Kidney capillary endothelial cell (primary cell): ENCODE data around the gene ST3GAL3.

Source experiments
- DNase-seq: peaks from one replicate; pipeline ENCODE4 v3.0.0-alpha.2; 2018; ENCODE audit warnings: low spot score

The ST3GAL3 gene

DNA sequence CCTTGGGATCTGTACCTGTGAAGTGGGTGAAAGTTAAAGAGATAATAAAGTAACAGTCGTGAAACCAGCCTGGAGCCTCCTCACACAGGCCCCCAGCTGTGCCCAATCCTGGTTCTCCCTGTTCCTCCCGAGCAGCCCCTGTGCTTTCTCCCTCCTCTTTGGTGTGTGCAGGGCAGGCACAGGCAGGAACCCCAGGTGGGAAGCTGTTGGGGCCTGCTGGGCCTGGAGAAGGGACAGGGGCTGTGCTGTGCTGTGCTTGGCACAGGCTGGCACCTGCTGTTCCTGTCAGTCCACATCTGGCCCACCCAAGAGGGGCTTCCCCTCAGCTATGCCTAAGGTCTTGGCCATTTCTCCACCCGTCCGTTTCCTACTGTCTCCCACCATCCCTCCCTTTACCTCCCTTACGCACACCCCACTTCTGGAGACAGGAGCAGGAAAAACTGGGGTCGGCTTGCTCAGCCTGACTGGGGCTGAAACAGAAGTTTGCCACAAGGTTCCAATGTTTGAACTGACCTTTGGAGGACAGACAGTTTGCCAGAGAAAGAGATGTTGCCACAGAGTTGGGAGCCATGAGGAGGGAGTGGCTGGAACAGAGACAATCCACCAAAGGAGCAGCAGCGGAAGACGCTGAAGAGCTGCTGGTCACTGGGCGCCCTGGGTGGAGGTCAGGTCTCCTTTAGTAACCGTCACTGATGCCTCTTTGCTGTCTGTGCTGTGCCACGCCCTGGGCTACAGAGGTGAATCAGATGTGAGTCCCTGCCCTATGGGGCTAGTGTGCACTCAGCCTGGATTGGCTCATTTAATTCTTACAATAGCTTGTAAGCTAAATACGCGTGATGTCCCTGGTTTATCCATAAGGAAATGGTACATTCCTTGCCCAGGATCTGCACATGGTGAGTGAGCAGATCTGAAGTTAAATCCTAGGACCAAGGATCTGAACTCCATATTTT, 207.5 kb downstream of the ST3GAL3 start:
- no peak for DNase-seq

DNA sequence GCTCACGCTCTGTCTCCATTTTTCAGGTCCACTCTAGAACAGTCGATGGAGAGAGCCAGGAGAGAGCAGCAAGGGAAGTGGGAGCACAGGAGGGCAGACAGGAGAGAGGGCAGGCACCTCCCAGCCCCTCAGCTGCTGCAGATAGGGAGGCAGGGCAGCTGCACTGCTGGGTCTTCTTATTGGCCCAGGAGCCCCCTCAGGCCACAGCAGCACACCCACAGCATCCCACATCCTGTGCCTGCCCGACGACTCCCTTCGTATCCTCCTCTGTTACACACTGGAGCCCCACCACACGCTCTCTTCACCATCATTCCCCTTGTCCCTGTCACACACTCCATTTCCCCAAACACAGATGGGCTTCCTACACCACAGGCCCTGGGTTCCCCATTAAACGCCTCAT, 212.6 kb downstream of the ST3GAL3 start:
- DNase-seq, result no peak

DNA sequence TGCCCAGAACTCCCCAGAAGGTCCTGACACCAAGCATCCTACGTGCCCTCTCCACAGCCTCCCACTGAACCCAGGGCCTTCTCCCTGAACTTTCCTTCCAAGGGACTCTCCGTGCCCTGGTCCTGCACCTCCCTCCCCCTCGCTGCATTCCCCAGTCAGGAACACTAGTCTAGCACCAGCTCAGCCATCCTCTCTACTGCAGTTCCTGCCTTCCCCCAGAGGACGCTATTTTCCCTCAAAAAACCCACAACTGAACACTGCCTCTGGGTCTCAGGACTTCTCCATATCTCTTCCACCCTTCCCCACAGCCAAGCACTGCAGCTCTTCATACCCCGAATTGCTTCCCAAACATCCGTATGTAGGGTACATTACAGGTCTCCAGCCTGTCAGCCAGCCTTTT, 213.7 kb downstream of the ST3GAL3 start:
- DNase-seq, result no peak

DNA sequence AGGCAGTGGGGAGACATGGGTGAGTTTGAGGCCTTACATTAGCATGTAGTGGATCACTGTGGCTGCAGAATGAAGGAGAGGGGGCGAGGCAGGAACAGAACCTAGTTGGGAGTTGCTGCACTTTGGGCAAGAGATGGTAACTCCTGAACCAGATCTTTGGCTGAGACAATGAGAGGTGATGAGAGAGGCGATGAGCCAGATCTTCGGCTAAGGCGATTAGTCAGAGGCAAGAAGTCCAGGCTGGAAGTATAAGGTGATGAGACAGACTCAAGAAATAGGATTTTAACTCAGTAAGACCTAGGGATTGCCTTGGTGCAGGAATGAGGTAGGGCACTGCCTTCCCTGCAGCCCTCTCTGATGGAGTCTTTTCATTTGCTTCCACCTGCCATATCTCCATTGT, 217.2 kb downstream of the ST3GAL3 start:
- DNase-seq, result no peak

DNA sequence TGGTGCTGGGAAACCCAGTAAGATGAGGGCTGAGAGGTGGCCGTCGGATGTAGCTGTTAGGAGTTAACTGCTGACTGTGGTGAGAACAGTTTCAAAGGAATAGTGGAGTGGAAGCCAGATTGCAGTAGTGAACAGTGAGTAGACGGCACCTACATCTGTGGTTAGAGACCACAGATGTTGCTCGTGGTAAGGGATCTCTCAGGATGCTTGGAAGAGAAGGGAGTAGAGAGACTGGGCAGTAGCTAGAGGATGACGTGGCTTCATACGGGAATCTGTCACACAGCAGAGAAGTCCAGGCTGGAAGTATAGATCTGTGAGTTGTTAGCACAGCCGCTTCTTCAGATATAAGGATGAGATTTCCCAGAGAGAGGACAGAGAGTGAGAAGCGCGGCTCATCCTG, 218.5 kb downstream of the ST3GAL3 start:
- DNase-seq, result no peak

DNA sequence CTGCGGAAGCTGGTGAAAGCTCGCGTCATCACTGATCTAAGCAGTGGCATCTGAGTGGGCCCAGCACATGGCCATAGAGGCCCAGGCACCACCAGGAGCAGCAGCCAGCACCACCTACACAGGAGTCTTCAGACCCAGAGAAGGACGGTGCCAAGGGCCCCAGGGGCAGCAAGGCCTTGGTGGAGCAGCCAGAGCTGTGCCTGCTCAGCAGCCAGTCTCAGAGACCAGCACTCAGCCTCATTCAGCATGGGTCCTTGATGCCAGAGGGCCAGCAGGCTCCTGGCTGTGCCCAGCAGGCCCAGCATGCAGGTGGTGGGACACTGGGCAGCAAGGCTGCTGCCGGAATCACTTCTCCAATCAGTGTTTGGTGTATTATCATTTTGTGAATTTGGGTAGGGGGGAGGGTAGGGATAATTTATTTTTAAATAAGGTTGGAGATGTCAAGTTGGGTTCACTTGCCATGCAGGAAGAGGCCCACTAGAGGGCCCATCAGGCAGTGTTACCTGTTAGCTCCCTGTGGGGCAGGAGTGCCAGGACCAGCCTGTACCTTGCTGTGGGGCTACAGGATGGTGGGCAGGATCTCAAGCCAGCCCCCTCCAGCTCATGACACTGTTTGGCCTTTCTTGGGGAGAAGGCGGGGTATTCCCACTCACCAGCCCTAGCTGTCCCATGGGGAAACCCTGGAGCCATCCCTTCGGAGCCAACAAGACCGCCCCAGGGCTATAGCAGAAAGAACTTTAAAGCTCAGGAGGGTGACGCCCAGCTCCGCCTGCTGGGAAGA, 223.0 kb downstream of the ST3GAL3 start:
- DNase-seq, result no peak

DNA sequence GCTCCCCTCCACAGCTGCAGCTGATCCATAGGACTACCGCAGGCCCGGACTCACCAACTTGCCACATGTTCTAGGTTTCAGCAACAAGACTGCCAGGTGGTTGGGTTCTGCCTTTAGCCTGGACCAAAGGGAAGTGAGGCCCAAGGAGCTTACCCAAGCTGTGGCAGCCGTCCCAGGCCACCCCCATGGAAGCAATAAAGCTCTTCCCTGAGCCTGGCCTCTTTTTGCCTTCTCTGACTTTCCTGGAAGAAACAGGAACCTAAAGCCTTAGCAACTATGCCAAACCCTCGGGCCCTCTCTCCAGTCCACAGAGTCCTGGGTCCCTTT, 223.6 kb downstream of the ST3GAL3 start:
- no peak for DNase-seq

DNA sequence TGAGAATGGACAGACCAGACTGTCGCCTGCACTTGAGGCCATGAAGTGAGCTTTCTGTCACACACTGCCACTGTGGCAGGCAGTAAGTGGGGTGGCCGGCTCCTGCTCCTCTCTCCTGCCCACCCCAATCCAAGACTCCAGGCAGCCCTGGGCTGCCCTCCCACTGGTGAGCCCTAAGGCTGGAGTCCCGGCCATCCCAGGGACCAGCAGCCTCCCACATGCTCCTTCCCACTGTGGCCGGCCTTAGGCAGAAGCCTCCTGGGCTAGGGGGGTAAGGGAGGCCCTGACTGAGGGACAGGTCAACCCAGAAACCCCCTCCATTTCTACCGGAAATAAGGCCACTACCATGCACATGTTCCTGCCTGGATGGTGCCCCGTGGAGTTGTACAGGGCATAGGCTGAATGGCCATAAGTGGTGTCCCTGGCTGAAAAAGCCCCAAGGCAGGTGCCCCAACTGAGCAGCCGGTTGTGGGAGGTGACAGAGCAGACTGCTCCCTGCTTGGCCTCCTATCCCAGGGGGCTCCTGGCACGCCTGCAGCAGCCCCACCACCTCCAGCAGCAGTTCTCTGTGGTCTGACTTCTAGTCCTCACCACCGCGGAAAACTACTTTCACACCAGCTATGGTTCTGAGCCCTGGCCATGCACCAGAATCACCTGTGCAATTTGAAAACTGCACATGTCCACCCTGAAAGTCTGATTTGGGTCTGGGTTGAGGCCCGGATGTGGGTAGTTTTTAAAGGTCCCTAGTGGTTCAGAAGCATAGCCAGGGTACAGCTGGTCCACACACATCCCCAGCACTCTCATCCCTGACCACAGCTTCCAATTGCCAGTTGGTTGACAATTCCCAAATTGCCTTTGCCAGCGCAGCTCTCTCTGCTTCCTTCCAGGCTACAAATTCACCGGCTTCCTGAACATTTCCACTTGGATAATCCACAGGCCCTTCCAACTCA, 224.7 kb downstream of the ST3GAL3 start:
- DNase-seq, result no peak

DNA sequence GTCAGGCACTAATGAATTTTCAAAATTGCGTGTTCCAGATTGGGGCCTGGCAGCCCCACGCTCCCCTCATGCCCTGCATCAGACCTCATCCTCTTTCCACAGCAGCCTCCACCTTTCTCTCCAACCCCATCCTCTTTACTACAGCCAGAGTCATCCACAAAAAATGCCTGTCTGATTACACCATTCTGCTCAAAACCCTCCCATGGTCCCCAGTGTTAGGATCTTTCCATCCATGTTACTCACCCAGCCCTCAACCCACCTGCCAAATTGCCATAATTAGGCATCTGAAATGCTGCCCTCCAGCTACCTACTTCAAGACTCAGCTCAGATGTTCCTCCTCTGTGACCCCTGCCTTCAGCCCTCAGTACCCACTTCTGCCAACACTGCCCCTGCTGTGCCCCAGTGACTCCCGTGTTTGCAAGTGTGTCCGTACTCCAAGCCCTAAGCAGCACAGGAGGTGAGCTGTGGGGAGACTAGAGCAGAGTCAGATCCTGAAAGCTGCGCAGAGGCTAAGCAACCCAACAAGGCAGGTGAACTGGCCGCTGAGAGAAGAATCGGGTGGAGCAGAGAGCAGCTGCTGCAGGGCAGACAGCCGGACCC, 225.6 kb downstream of the ST3GAL3 start:
- no peak for DNase-seq

DNA sequence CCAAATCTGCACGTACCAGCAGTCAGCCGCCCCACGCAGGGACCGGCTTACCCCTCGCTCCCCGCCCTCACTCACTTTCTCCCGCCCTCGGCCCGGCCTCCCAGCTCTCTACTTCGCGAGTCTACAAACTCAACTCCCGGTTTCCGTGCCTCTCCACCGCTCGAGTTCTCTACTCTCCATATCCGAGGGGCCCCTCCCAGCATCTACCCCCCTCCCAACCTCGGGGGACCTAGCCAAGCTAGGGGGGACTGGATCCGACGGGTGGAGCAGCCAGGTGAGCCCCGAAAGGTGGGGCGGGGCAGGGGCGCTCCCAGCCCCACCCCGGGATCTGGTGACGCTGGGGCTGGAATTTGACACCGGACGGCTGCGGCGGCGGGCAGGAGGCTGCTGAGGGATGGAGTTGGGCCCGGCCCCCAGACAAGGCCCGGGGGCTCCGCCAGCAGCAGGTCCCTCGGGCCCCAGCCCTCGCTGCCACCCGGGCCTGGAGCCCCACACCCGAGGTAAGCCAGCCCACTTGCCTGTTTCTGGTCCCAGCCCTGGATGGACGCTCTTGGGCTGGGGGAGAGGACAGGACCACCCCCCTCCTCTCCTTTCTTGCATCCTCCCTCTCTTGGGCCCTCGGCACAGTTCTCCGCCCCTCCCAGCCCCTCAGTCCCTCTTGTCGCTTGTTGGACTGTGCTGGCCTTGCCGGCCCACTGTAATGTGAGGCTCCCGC, 226.2 kb downstream of the ST3GAL3 start, which contains the start of gene ARTN:
ARTN (plus strand) TSS at position 416 of the 715 bp plus-strand sequence. CDS start 1,856 bp downstream, outside the sequence.
- no peak for DNase-seq

DNA sequence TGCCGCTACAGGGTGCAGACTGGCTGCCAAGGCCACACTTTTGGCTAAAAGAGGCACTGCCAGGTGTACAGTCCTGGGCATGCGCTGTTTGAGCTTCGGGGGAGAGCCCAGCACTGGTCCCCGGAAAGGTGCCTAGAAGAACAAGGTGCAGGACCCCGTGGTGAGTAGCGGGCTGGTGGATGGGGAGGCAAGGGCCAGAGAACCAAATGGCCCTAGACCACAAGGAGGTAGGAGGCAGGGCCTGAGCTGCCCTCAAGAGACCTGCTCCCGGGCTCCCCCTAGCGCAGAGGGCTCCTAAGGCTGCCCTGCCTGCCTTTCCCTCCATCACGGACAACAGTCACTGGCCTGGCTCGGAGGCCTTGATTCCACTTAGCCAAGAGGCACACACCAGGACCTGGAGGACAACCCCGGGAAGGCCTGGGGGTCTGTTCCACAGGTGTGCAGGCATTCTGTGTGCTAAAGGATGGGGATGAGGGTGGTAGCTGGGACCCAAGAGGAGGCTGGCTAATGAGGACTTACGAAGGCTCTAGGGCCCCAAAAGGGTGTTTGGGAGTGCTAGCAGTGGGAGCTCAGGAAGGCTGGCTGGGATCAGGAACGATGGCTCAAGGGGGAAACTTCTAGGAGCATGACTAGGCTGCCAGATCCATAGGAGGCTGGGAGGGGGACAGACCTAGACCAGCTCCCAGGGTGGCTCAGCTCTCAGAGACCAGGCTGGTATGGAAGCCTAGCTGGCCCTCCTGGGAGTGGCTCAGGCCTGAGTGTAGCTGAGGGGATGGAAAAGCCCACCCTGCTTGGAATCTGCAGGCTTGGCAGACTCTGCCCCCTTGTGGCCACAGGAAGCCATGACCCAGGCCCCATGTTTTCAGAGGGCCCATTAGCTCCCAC, 227.0 kb downstream of the ST3GAL3 start:
- DNase-seq, result no peak

DNA sequence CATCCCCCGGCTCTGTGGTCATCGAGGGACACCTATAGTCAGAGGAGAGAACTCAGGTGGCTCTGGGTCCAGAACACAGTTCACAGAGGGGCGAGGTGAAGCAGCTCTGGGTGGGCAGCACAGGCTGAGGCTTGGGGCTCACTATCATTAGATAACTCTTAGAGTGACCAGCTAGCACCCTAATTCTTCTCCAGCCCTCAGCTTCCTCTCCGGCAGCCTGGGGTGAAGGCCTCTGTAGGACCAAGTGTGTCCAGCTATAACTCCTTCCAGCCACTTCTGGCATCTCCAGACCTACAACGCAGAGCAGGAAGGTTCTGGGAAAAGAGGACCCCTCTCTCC, 227.6 kb downstream of the ST3GAL3 start:
- no peak for DNase-seq

DNA sequence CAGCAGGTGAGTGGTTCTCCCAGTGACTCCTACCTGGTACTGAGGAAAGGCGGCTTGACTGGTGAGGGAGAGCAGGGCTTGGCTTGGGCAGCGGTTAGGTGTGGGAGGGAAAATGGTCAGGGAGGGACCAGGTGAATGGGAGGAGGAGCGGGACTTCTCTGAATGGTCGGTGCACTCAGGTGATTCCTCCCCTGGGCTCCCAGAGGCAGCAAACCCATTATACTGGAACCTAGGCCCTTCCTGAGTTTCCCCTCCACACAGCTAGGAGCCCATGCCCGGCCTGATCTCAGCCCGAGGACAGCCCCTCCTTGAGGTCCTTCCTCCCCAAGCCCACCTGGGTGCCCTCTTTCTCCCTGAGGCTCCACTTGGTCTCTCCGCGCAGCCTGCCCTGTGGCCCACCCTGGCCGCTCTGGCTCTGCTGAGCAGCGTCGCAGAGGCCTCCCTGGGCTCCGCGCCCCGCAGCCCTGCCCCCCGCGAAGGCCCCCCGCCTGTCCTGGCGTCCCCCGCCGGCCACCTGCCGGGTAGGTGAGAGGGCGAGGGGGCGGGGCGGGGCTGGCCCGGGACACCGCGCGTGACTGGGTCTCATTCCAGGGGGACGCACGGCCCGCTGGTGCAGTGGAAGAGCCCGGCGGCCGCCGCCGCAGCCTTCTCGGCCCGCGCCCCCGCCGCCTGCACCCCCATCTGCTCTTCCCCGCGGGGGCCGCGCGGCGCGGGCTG, 228.5 kb downstream of the ST3GAL3 start:
- DNase-seq, result no peak

DNA sequence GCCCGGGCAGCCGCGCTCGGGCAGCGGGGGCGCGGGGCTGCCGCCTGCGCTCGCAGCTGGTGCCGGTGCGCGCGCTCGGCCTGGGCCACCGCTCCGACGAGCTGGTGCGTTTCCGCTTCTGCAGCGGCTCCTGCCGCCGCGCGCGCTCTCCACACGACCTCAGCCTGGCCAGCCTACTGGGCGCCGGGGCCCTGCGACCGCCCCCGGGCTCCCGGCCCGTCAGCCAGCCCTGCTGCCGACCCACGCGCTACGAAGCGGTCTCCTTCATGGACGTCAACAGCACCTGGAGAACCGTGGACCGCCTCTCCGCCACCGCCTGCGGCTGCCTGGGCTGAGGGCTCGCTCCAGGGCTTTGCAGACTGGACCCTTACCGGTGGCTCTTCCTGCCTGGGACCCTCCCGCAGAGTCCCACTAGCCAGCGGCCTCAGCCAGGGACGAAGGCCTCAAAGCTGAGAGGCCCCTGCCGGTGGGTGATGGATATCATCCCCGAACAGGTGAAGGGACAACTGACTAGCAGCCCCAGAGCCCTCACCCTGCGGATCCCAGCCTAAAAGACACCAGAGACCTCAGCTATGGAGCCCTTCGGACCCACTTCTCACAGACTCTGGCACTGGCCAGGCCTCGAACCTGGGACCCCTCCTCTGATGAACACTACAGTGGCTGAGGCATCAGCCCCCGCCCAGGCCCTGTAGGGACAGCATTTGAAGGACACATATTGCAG, 229.3 kb downstream of the ST3GAL3 start:
- no peak for DNase-seq

DNA sequence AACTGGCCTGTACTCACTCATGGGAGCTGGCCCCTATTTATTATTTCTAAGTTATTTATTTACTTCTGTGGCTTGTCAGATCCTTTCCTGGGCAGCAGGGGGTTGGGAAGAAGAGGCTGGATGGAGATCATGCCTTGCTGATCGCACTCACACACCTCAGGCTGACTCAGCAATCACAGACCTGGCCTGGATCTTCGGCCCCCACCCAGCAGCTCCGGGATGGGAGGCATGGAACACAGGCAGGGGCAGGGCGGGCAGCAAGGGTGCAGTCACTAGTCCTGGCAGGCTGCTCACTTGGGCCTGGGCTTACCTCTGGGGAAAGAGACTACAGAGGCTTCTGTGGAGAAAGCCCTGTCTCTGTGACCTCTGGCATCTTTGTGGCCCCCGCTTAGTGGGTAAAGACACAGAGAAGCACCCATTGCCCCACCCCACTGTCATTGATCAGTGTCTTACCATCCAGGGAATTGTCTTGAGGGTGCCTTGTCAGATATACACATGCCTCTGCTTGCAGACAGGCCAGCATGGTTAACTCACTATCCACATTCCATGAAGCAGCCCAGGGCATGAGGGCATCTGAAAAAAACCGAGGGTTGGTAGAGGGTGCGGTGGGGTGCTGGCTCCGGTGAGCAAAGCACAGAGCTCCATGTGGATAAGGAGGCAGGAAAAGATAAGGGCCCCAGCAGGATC, 230.0 kb downstream of the ST3GAL3 start:
- no peak for DNase-seq

DNA sequence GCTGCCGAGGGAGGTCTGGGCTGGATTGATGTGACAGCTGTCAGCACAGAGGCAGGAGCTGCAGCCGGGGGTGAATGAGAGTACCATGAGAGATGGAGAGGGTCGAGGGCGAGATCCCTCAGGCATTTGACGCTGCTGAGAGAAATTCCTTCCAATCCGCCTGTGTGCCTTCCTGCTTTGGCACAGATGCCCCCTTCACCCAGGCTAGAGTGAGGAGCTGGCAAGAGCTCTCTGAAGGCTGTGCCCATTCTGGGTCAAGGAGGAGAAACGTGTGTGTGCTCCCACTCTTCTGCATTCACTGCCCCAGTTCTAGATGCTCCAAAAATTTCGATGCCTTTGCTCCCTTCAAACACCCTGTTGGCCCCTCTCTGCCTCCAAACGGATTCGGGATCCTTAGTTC, 231.0 kb downstream of the ST3GAL3 start:
- DNase-seq, result no peak

DNA sequence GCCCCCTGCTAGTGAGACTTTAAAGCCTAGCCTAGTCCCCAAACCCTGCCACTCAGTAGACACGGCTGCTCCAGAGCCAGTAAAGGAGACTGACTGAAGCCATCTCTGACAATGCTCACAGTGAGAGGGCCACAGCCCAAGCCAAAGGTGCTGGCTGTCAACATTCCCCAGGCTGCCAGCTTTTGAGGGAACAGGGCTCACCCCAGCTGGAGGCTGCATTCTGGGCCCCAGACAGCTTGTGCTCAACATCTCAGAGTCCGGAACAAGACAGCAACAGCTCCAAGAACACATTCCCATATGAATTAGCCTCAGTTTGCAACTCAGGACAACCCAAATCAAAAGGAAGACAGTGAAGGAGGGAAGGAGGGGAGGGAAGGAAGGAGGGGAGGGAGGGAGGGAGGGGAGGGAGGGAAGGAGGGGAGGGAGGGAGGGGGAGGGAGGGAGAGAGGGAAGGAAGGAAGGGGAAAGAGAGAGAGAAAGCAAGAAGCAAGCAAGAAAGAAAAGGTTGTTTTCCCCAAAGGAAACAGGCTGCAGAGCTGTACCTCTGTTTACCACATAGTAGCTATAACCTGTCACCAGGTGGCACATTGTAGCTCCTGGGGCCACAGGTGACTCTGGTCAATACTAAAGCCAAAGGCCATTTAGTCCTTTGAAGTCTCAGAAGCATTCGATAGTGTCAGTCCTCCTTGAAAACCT, 231.7 kb downstream of the ST3GAL3 start:
- DNase-seq, result no peak

DNA sequence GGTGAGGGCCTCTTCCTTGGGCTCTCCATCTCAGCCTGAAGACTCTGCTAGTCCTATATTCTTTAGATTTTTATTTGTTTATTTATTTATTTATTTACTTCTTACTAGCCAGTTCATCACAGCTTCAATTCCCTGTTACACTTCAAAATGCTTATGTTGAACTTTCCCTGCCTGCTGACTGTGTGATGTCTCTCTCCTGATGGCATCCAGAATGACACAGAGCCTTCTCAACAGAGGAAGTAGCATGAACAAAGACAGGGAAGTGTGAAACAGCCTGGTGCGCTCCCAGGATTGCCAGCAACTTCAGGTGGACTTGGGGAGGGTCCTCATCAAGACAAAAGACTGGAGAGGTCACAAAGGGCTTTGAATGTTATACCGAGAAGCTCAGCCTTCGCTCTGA, 235.1 kb downstream of the ST3GAL3 start:
- DNase-seq, result no peak
